HepG2 (cell line): ENCODE results near the gene CIAPIN1. TPM values are rescaled to one million over a fixed set of nuclear protein-coding genes. Genes with fewer than 3 reads are reported as not detected.

ENCODE experiments used
- ARNT2 ChIP-seq: sonication (generic); formaldehyde crosslinking; IDR thresholded peaks from 2 replicates; pipeline ENCODE4 v1.8.0; 2022; ENCODE audit warnings: mild to moderate bottlenecking, low read depth, missing genetic modification reagents, moderate library complexity
- FIP1L1 ChIP-seq: fragments of 200-400 bp; formaldehyde crosslinking; IDR thresholded peaks from 2 replicates; pipeline ENCODE4 v1.6.1; 2018; ENCODE audit warnings: low read depth, mild to moderate bottlenecking, low read length, moderate library complexity, borderline replicate concordance; ENCODE audit not compliant: insufficient read depth
- FOXP1 ChIP-seq, 2 experiments: fragments of 450-650 bp in 1 of 2; IDR thresholded peaks; 2 replicates each; pipeline ENCODE4 v1.6.1; 2017 to 2018; ENCODE audit warnings: antibody characterized with exemption in 1 of 2
- HOXD1 ChIP-seq: sonication (generic); formaldehyde crosslinking; IDR thresholded peaks from 2 replicates; pipeline ENCODE4 v1.5.0; 2020; ENCODE audit warnings: missing genetic modification reagents
- MBD4 ChIP-seq: IDR thresholded peaks from 2 replicates; pipeline ENCODE4 v1.6.1; 2012; ENCODE audit warnings: low read length, inconsistent platforms, borderline replicate concordance
- NCOA2 ChIP-seq: sonication (generic); formaldehyde crosslinking; IDR thresholded peaks from 2 replicates; pipeline ENCODE4 v1.8.0; 2022; ENCODE audit warnings: inconsistent platforms
- NCOA5 ChIP-seq: sonication (generic); formaldehyde crosslinking; IDR thresholded peaks from 2 replicates; pipeline ENCODE4 v1.4.0; 2020; ENCODE audit warnings: missing genetic modification reagents
- PPARG ChIP-seq: conservative IDR thresholded peaks from 2 replicates; pipeline ENCODE4 v1.6.1; 2016; ENCODE audit warnings: missing biosample characterization, missing genetic modification reagents
- RARA ChIP-seq: IDR thresholded peaks from 2 replicates; pipeline ENCODE4 v1.6.1; 2016; ENCODE audit warnings: missing genetic modification reagents, missing compliant biosample characterization
- STAT5B ChIP-seq: sonication (generic); formaldehyde crosslinking; IDR thresholded peaks from 2 replicates; pipeline ENCODE4 v1.4.0; 2020; ENCODE audit warnings: missing genetic modification reagents
- TOE1 ChIP-seq: sonication (generic); formaldehyde crosslinking; IDR thresholded peaks from 2 replicates; pipeline ENCODE4 v1.4.0; 2020; ENCODE audit warnings: mild to moderate bottlenecking, missing genetic modification reagents
- XRCC5 ChIP-seq: fragments of 200-400 bp; formaldehyde crosslinking; optimal IDR thresholded peaks from 2 replicates; pipeline ENCODE3; 2017; ENCODE audit warnings: mild to moderate bottlenecking, low read length
- YEATS4 ChIP-seq: sonication (generic); formaldehyde crosslinking; IDR thresholded peaks from 2 replicates; pipeline ENCODE4 v1.4.0; 2020; ENCODE audit warnings: missing genetic modification reagents, borderline replicate concordance
- ZNF274 ChIP-seq: sonication (generic); formaldehyde crosslinking; IDR thresholded peaks from 2 replicates; pipeline ENCODE4 v1.5.1; 2020; ENCODE audit warnings: mild to moderate bottlenecking, missing genetic modification reagents
- ZNF331 ChIP-seq: sonication (generic); formaldehyde crosslinking; IDR thresholded peaks from 2 replicates; pipeline ENCODE4 v1.4.0; 2020; ENCODE audit warnings: missing genetic modification reagents
- ZNF44 ChIP-seq: sonication (generic); formaldehyde crosslinking; IDR thresholded peaks from 2 replicates; pipeline ENCODE4 v1.5.1; 2020; ENCODE audit warnings: mild to moderate bottlenecking, missing genetic modification reagents
- ZNF564 ChIP-seq: sonication (generic); formaldehyde crosslinking; IDR thresholded peaks from 2 replicates; pipeline ENCODE4 v1.8.1; 2023; ENCODE audit warnings: mild to moderate bottlenecking, missing genetic modification reagents
- ZNF577 ChIP-seq: sonication (generic); formaldehyde crosslinking; IDR thresholded peaks from 2 replicates; pipeline ENCODE4 v1.4.0; 2020; ENCODE audit warnings: mild to moderate bottlenecking, low read depth, missing genetic modification reagents, borderline replicate concordance
- ZNF639 ChIP-seq: conservative IDR thresholded peaks from 2 replicates; pipeline ENCODE4 v1.6.1; 2018; ENCODE audit warnings: missing genetic modification reagents
- ZNF883 ChIP-seq: sonication (generic); formaldehyde crosslinking; IDR thresholded peaks from 2 replicates; pipeline ENCODE4 v1.5.1; 2020; ENCODE audit warnings: mild to moderate bottlenecking, missing genetic modification reagents; ENCODE audit errors: not compliant biosample characterization
- polyA plus RNA-seq, 8 experiments: library from polyadenylated mRNA; depleted of rRNA in 3 of 8; stranded (reverse) in 7 of 8; unstranded in 1 of 8; fragments of >200 nt; fragmentation: Illumina TruSeq in 4 of 8; extraction: Trizol in 4 of 8; gene quantifications; 2 replicates each; pipeline versions ENCODE4 v1.2.1 to v1.2.3, GENCODE V29; 2011 to 2016; ENCODE audit warnings: low read depth in 4 of 8, missing spikeins in 1 of 8, mixed read lengths in 1 of 8; ENCODE audit not compliant: insufficient read depth in 1 of 8
- total RNA-seq, 5 experiments: library from RNA; depleted of rRNA; stranded (reverse); fragments of >200 nt; fragmentation: Illumina TruSeq; extraction: Trizol; gene quantifications; 2 replicates each; pipeline ENCODE4 v1.2.3, GENCODE V29; 2016; ENCODE audit warnings: low read depth in 1 of 5
- TF ChIP-seq, protein P1 (sequence below), 2 experiments: sonication (generic) in 1 of 2; formaldehyde crosslinking in 1 of 2; IDR thresholded peaks; 2 replicates each; pipeline versions ENCODE4 v1.4.0 to v1.6.1; 2016 to 2020; ENCODE audit warnings: borderline replicate concordance in 1 of 2, low read depth in 1 of 2, mild to moderate bottlenecking in 1 of 2, missing genetic modification reagents in 1 of 2
- TF ChIP-seq, protein P2 (sequence below): sonication (generic); formaldehyde crosslinking; IDR thresholded peaks from 2 replicates; pipeline ENCODE4 v1.4.0; 2020; ENCODE audit warnings: missing genetic modification reagents; ENCODE audit errors: not compliant biosample characterization
- TF ChIP-seq, protein P3 (sequence below): sonication (generic); IDR thresholded peaks from 2 replicates; pipeline ENCODE4 v1.6.1; 2016; ENCODE audit warnings: low read depth, borderline replicate concordance

Gene CIAPIN1
- total and polyA plus RNA-seq, 2 of the 13 experiments (the other 11 are each of a cell fraction or from before 2014, with no cell fraction given): 69.3 to 89.7 TPM

GRCh38 chr16:57482845-57483545 lies 35.8 kb upstream of the CIAPIN1 start (continued):
- TF ChIP-seq, protein P1, sequence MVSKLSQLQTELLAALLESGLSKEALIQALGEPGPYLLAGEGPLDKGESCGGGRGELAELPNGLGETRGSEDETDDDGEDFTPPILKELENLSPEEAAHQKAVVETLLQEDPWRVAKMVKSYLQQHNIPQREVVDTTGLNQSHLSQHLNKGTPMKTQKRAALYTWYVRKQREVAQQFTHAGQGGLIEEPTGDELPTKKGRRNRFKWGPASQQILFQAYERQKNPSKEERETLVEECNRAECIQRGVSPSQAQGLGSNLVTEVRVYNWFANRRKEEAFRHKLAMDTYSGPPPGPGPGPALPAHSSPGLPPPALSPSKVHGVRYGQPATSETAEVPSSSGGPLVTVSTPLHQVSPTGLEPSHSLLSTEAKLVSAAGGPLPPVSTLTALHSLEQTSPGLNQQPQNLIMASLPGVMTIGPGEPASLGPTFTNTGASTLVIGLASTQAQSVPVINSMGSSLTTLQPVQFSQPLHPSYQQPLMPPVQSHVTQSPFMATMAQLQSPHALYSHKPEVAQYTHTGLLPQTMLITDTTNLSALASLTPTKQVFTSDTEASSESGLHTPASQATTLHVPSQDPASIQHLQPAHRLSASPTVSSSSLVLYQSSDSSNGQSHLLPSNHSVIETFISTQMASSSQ (IDR thresholded peaks at IDR 0.05; ENCODE audit: low read depth): no peak
- TF ChIP-seq, protein P1 (CRISPR knock-in tag; IDR thresholded peaks at IDR 0.05; ENCODE audit: borderline replicate concordance): no peak
- 0 out of 2 replicates have a peak, but pooled peaks have one; percentile 13 for TF ChIP-seq ZNF331 (CRISPR knock-in tag)
- peak; percentile 63 for TF ChIP-seq ZNF883 (CRISPR knock-in tag)
- TF ChIP-seq, protein P2, sequence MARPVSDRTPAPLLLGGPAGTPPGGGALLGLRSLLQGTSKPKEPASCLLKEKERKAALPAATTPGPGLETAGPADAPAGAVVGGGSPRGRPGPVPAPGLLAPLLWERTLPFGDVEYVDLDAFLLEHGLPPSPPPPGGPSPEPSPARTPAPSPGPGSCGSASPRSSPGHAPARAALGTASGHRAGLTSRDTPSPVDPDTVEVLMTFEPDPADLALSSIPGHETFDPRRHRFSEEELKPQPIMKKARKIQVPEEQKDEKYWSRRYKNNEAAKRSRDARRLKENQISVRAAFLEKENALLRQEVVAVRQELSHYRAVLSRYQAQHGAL (CRISPR knock-in tag): peak; percentile 53
- TF ChIP-seq RARA (CRISPR knock-in tag): peak; percentile 80
- 0 out of 2 replicates have a peak, but pooled peaks have one; percentile 32 for TF ChIP-seq NCOA2 (CRISPR knock-in tag)
- TF ChIP-seq NCOA5 (CRISPR knock-in tag): no peak
- no peak; the same call in 1 of the 2 replicates for TF ChIP-seq ZNF564 (CRISPR knock-in tag)
- TF ChIP-seq STAT5B (CRISPR knock-in tag): no peak
- TF ChIP-seq MBD4: no peak
- no peak for TF ChIP-seq ZNF577
- TF ChIP-seq XRCC5: peak; percentile 82
- no peak for TF ChIP-seq FIP1L1
- peak; percentile 55; the same call in 1 of the 2 replicates for TF ChIP-seq YEATS4 (CRISPR knock-in tag)
- TF ChIP-seq, protein P3, sequence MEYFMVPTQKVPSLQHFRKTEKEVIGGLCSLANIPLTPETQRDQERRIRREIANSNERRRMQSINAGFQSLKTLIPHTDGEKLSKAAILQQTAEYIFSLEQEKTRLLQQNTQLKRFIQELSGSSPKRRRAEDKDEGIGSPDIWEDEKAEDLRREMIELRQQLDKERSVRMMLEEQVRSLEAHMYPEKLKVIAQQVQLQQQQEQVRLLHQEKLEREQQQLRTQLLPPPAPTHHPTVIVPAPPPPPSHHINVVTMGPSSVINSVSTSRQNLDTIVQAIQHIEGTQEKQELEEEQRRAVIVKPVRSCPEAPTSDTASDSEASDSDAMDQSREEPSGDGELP: peak; percentile 61; the same call in 1 of the 2 replicates
- no peak for TF ChIP-seq ZNF639 (CRISPR knock-in tag)
- no peak for TF ChIP-seq TOE1 (CRISPR knock-in tag)
- TF ChIP-seq FOXP1 (IDR thresholded peaks at IDR 0.05): no peak
- peak; percentile 12; the same call in 1 of the 2 replicates for TF ChIP-seq FOXP1 (CRISPR knock-in tag; IDR thresholded peaks at IDR 0.05)
- TF ChIP-seq ARNT2 (CRISPR knock-in tag): peak; percentile 77; the same call in 1 of the 2 replicates
- TF ChIP-seq ZNF274: peak; percentile 73
- TF ChIP-seq PPARG (CRISPR knock-in tag): peak; percentile 71
- TF ChIP-seq ZNF44 (CRISPR knock-in tag): 0 out of 2 replicates have a peak, but pooled peaks have one; percentile 50
- no peak; the same call in none of the 2 replicates for TF ChIP-seq HOXD1 (CRISPR knock-in tag)
